ENCODE results near the gene CCT7. TPM values are rescaled to one million over a fixed set of nuclear protein-coding genes. Genes with fewer than 3 reads are reported as not detected.

Gene CCT7
- total and polyA plus RNA-seq, 10 of the 15 experiments (the other 5 are each of a cell fraction or from before 2014, with no cell fraction given) = 206 to 598 (median 486) TPM

- no peak for TF ChIP-seq IRF4 (IDR thresholded peaks at IDR 0.05; ENCODE audit: low read depth, low read length)
- TF ChIP-seq TCF3 (IDR thresholded peaks at IDR 0.05; ENCODE audit: borderline replicate concordance, insufficient read depth, low read depth, low read length) = 0 out of 2 replicates have a peak, but pooled peaks have one; percentile 13
- TF ChIP-seq MXI1 (IDR thresholded peaks at IDR 0.05; ENCODE audit: low read depth, low read length) = no peak
- no peak for TF ChIP-seq ETV6 (conservative IDR thresholded peaks at IDR 0.05 in 1 of 2, IDR thresholded peaks at IDR 0.05 in 1 of 2; ENCODE audit: borderline replicate concordance in 1 of 2, low read depth in 1 of 2)
- TF ChIP-seq SMARCA5 (IDR thresholded peaks at IDR 0.05) = peak; percentile 62; the same call in 1 of the 2 replicates
- no peak for TF ChIP-seq GATAD2B (conservative IDR thresholded peaks at IDR 0.05; ENCODE audit: low read depth)
- TF ChIP-seq, protein P1, sequence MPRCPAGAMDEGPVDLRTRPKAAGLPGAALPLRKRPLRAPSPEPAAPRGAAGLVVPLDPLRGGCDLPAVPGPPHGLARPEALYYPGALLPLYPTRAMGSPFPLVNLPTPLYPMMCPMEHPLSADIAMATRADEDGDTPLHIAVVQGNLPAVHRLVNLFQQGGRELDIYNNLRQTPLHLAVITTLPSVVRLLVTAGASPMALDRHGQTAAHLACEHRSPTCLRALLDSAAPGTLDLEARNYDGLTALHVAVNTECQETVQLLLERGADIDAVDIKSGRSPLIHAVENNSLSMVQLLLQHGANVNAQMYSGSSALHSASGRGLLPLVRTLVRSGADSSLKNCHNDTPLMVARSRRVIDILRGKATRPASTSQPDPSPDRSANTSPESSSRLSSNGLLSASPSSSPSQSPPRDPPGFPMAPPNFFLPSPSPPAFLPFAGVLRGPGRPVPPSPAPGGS (IDR thresholded peaks at IDR 0.05; ENCODE audit: borderline replicate concordance, insufficient read depth, low read depth, low read length, poor library complexity, severe bottlenecking) = no peak
- no peak for TF ChIP-seq ELK1 (IDR thresholded peaks at IDR 0.05; ENCODE audit: low read depth, low read length)
- no peak for TF ChIP-seq SMAD1 (IDR thresholded peaks at IDR 0.05; ENCODE audit: low read depth, partially characterized antibody)
- TF ChIP-seq POLR2AphosphoS2 (IDR thresholded peaks at IDR 0.05; ENCODE audit: low read depth, low read length) = no peak
- TF ChIP-seq, protein P2, sequence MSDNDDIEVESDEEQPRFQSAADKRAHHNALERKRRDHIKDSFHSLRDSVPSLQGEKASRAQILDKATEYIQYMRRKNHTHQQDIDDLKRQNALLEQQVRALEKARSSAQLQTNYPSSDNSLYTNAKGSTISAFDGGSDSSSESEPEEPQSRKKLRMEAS (IDR thresholded peaks at IDR 0.05; ENCODE audit: low read depth, low read length) = no peak
- no peak for TF ChIP-seq GABPA (IDR thresholded peaks at IDR 0.05; ENCODE audit: low read depth)
- TF ChIP-seq ZNF24 (IDR thresholded peaks at IDR 0.05) = no peak
- TF ChIP-seq TCF7 (IDR thresholded peaks at IDR 0.05; ENCODE audit: borderline replicate concordance) = no peak
- TF ChIP-seq, protein P3, sequence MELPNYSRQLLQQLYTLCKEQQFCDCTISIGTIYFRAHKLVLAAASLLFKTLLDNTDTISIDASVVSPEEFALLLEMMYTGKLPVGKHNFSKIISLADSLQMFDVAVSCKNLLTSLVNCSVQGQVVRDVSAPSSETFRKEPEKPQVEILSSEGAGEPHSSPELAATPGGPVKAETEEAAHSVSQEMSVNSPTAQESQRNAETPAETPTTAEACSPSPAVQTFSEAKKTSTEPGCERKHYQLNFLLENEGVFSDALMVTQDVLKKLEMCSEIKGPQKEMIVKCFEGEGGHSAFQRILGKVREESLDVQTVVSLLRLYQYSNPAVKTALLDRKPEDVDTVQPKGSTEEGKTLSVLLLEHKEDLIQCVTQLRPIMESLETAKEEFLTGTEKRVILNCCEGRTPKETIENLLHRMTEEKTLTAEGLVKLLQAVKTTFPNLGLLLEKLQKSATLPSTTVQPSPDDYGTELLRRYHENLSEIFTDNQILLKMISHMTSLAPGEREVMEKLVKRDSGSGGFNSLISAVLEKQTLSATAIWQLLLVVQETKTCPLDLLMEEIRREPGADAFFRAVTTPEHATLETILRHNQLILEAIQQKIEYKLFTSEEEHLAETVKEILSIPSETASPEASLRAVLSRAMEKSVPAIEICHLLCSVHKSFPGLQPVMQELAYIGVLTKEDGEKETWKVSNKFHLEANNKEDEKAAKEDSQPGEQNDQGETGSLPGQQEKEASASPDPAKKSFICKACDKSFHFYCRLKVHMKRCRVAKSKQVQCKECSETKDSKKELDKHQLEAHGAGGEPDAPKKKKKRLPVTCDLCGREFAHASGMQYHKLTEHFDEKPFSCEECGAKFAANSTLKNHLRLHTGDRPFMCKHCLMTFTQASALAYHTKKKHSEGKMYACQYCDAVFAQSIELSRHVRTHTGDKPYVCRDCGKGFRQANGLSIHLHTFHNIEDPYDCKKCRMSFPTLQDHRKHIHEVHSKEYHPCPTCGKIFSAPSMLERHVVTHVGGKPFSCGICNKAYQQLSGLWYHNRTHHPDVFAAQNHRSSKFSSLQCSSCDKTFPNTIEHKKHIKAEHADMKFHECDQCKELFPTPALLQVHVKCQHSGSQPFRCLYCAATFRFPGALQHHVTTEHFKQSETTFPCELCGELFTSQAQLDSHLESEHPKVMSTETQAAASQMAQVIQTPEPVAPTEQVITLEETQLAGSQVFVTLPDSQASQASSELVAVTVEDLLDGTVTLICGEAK (IDR thresholded peaks at IDR 0.05; ENCODE audit: borderline replicate concordance) = no peak
- no peak for TF ChIP-seq USF1 (IDR thresholded peaks at IDR 0.05; ENCODE audit: borderline replicate concordance, extremely low read length, insufficient read depth, low read depth, low read length)
- 0 out of 2 replicates have a peak, but pooled peaks have one; percentile 41 for TF ChIP-seq RB1 (IDR thresholded peaks at IDR 0.05; ENCODE audit: borderline replicate concordance)
- TF ChIP-seq RUNX3 (IDR thresholded peaks at IDR 0.05; ENCODE audit: low read length) = peak; percentile 19; the same call in 1 of the 2 replicates
Measured at GRCh38 chr2:73212448-73213176, 21.5 kb upstream of the CCT7 start (continued).
